NCI-H345 (cell line): Measurements from ENCODE around the gene FUT8.
"Not testable (repeated sequence)": the region's sequence is repeated elsewhere in the genome, so short reads cannot be mapped to it uniquely, and the experiment has no call there.

ENCODE experiments used
- DNase-seq: peaks from one replicate; lab custom pipeline; 2025; lab: John Stamatoyannopoulos, UW

Gene FUT8

GRCh38 chr14:65453807-65454480 is 41.4 kb downstream of the FUT8 start:
- no peak for DNase-seq

- DNase-seq = no peak
These were observed 43.7 kb downstream of the FUT8 start for GRCh38 chr14:65456247-65456646.

- no peak for DNase-seq
These were observed 49.2 kb downstream of the FUT8 start for GRCh38 chr14:65461730-65462129.

- DNase-seq = no peak
These were observed 49.9 kb downstream of the FUT8 start for GRCh38 chr14:65462411-65462810.

- DNase-seq = peak; percentile 1
These were observed 53.1 kb downstream of the FUT8 start for GRCh38 chr14:65465584-65465983.

DNA sequence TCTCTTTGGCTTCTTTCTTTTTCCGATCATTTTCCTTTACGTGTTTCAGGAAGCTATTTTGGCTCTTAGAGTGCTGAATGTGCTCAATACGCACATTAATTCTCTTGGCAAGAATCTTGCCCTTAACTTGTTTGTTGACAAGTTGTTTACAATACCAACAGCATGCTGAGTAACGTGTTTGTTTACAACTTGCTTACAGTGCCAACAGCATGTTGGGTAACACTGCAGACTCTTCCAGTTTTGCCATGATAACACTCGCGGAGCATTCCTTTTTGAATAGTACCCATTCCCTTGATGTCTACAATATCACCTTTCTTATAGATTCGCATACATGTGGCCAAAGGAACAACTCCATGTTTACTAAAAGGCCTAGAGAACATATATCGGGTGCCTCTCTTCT is 55.4 kb downstream of the FUT8 start:
- DNase-seq = not testable (repeated sequence)

- no peak for DNase-seq
These were observed 57.4 kb downstream of the FUT8 start for GRCh38 chr14:65469903-65470302.

DNA sequence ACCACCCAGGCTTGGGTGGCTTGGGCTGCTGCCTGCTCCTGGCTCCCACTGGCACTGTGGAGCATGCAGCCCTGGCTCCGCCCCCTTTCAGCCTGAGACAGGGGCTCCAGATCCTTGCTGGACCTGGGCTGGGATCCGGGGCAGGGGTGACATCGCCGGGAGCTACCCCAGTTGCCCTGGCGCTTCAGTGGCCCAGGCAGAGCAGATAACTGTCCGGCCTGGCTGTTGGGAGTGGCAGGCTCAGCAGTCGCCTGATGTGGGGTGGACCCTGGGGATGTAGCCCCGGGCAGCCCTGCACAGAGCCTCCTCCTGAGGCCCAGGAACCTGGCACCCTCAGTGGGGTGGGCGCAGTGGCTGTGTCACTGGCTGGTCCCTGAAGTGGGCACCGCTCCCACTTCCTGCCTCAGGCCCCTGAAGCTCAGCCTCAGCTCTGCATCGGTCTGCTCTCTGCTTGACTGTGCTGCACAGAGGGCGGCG is 57.9 kb downstream of the FUT8 start:
- no peak for DNase-seq

DNA sequence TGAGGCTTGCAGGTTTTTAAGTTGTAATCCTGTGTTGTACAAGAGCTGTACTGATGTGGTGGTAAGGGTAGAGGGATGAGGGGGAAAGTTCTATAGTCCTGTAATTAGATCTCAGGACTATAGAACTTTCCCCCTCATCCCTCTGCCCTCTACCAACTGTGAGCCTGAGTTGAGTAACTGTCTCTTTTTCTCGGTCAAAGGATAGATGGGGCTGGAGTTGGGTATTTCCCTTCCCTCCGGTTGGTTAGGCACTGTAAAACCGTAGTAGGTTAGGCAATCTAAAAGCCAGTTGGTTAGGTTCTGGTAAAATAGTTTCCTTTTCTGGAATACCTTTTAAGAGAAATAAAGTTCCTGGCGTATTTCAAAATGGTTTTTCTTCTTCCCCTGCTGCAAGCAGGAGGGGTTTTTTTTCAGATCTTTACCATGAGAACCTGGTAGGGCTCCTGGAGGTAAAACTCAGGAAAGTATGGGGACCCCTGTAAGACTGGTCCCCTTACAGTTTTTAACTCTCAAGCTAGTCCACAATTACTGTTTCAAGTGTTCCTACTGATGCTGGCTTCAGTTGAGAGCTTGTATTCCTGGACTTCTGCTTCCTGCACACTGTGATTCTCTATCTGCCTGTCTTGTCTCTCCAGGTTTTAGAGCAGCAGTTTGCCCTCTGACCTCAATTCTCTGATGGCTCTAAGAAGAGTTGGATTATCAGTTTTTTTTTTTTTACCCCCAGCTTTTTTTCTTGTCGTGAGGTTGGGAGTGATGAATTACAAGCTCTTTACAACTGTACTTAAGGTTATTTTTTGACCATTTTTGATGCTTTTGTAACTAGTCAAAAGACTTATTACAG is 58.7 kb downstream of the FUT8 start:
- no peak for DNase-seq

DNA sequence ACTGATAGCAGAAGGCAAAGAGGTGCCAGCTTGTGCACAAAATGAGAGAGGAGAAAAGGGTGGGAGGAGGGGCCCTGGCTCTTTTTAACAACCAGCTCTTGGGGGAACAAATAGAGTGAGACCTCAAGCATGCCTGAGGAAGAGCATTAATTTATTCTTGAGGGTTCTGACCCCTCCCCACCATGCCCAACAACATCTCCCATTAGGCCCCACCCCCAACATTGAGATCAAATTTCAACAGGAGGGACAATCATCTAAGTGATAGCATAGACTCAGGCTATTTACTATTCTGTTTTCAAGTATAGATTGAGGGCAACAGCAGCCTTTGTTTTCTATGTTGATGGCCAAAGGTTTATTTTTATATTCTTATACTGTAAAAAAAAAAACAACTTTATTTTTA is 59.7 kb downstream of the FUT8 start:
- DNase-seq = peak; percentile 73

DNA sequence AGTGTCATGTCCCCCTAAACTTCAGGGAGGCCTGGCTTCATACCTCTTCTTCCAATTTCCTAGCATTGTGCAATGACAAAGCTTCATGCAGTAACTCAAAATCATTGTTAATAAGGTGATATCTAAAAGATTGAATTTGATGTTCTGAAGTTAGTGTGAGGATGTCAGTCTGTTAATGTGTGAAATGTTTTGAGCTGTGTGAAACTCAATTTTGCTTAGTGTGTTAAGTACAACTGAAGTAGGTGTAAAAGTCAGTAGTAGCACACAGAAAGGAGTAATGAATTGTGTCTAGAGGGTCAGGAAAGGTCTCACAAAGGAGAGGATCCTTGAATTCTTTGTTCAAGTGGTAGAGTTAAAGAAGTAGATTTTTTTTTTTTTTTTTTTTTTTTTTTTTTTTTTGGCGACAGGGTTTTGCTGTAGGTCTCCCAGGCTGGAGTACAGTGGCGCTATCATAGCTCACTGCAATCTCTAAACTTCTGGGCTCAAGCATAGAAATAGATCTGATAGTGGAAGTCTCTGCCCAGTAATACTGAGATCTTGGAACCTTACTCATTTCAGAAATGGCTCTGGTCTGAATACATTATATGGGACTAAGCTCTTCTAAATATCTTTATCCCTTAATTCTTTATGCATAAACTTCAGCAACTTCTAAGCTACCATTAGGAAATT is 63.9 kb downstream of the FUT8 start:
- no peak for DNase-seq

GRCh38 chr14:65476942-65477318 is 64.4 kb downstream of the FUT8 start:
- DNase-seq = no peak

GRCh38 chr14:65478017-65478416 is 65.5 kb downstream of the FUT8 start:
- DNase-seq = no peak

DNA sequence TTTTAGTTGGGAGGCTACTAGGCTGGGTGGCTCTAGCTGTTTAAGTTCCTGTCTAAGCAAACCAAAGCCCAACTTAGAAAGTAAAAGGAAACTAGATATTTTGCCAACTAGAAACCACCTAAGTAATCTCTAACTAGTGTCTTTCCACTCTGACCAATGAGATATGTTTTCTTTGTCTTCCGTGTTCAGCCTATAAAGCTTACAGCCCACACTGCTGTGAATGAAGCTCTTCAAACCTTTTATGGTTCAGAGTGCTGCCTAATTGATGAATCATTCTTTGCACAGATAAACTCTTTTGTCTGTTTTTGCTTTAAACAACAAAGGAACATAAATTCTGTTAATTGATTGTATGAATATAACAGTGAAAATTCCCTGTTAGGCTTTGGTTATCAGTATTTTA is 66.1 kb downstream of the FUT8 start:
- peak; percentile 64 for DNase-seq

- DNase-seq = no peak
These were observed 66.9 kb downstream of the FUT8 start for GRCh38 chr14:65479386-65479785.

GRCh38 chr14:65482757-65483438 is 70.4 kb downstream of the FUT8 start:
- DNase-seq = no peak

DNA sequence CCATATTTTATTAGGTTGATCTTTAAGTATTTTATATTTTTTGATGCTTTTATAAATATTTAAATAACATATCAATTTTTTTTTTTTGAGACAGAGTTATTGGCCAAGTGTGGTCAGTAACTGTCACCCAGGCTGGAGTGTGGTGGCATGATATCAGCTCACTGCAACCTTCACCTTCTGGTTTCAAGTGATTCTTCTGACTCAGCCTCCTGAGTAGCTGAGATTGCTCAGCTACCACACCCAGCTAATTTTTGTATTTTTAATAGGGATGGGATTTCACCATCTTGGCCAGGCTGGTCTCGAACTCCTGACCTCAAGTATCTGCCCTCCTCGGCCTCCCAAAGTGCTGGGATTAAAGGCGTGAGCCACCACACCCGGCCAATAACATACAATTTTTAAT is 71.1 kb downstream of the FUT8 start:
- no peak for DNase-seq

GRCh38 chr14:65485516-65485915 is 73.0 kb downstream of the FUT8 start:
- DNase-seq = no peak

- DNase-seq = no peak
These were observed 74.3 kb downstream of the FUT8 start for GRCh38 chr14:65486863-65487262.

DNA sequence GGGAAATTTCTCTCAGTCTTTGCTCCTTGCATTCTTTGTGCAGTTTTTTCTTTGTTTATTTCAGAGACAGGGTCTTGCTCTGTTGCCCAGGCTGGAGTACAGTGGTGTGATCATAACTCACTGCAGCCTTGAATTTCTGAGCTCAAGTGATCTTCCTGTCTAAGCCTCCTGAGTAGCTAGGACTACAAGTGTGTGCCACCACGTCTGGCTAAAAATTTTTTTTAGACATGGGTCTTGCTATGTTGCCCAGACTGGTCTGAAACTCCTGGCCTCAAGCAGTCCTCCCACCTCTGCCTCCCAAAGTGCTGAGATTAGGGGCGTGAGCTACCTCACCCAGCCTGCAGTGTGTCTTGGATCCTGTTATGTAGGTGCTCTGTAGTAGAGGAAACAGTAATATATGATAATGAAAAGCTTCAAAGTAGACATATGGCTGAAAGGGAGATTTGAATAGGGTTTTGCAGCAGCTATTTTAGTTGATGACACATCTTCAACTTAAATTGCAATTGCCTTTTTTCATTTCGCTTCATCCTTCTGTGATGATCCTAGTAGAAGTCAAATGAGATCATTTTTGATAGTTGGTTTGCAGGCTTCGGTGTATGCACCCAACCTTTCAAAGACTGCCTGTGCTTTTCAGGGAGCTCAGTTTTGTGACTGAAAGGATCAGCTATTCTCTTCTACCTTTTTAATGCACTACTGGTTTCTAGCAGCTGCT is 75.4 kb downstream of the FUT8 start:
- DNase-seq = peak; percentile 45

DNA sequence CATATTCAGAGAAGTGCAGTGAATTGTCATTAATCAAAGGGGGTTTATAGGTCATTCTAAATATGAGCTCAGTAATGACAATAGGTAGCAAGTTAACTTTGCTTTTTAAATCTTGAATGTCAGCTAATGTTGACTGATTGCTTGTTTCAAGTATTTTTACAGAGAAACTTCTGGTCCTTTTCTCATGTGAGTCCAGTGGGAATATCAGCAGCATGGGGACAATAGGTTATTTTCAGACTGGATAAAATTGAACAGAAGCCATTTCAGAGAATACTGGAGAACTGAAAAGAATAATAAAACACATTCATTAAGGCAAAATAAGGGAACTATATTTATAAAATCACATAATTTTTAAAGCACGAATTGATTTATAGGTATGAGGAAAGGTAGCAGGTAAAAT is 78.7 kb downstream of the FUT8 start:
- DNase-seq = no peak

DNA sequence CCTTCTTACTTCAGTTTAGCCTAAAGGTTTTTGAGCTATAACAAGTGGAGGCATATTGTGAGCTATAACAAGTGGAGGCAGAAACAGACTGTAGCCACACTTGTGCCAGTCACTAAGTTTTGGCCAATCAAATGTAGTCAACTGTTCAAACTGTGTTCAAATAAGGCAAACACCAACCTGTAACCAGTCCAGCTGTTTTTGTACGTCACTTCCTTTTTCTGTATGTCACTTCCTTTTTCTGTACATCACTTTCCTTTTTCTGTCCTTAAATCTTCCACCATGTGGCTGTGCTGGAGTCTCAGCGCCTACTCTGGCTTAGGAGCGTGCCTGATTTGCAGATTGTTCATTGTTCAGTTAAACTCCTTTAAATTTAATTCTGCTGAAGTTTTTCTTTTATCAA is 79.7 kb downstream of the FUT8 start:
- DNase-seq = no peak
